Activated B cell treated with CpG ODN at 0.5 μM for 24 hours (primary cell): ENCODE data around the gene NT5DC1. TPM values are rescaled to one million over a fixed set of nuclear protein-coding genes. Genes with fewer than 3 reads are reported as not detected.

Experiments
- ATAC-seq: fragments of 200-7000 bp; cut with Tn5 transposase; one replicate; pipeline ENCODE4 v1.10.0; 2021; ENCODE audit warnings: low read depth, mild to moderate bottlenecking, moderate library complexity
- CTCF ChIA-PET: fragments of 350-600 bp; sonication (Branson Sonifier 250); formaldehyde crosslinking; loops from one replicate; lab custom pipeline; 2021; ENCODE audit warnings: antibody characterized with exemption; lab: Charles Lee
- POLR2A ChIA-PET: fragments of 350-600 bp; sonication (Branson Sonifier 250); formaldehyde crosslinking; loops from one replicate; lab custom pipeline; 2021; ENCODE audit warnings: antibody characterized with exemption; lab: Charles Lee
- DNase-seq: peaks from one replicate; pipeline ENCODE4 v3.0.0; 2022
- H3K27ac Mint-ChIP-seq: one replicate; pipeline ENCODE4 v1.8.0; 2020; ENCODE audit warnings: mixed read lengths
- H3K27me3 Mint-ChIP-seq: one replicate; pipeline ENCODE4 v1.8.0; 2021; ENCODE audit warnings: mixed read lengths
- H3K36me3 Mint-ChIP-seq: one replicate; pipeline ENCODE4 v1.8.0; 2021; ENCODE audit warnings: low read depth, mixed read lengths
- H3K4me1 Mint-ChIP-seq: one replicate; pipeline ENCODE4 v1.8.0; 2021; ENCODE audit warnings: mixed read lengths
- H3K4me3 Mint-ChIP-seq: one replicate; pipeline ENCODE4 v1.8.0; 2020; ENCODE audit warnings: mild to moderate bottlenecking, mixed read lengths
- H3K9me3 Mint-ChIP-seq: one replicate; pipeline ENCODE4 v1.8.0; 2020; ENCODE audit warnings: mixed read lengths
- intact Hi-C: fragments of 100-400 bp; cut with micrococcal nuclease; formaldehyde crosslinking; loops from one replicate; pipeline ENCODE4 v1.15.1; 2024
- total RNA-seq: library from RNA; stranded (reverse); gene quantifications from 2 replicates; pipeline ENCODE4 v1.2.3, GENCODE V29; 2022
- TF ChIP-seq, protein P1 (sequence below): fragments of 200-600 bp; IDR thresholded peaks from one replicate; pipeline ENCODE4 v1.8.0; 2022; ENCODE audit warnings: antibody characterized with exemption, mild to moderate bottlenecking

The NT5DC1 gene
- total RNA-seq: 59.9 and 61.6 TPM in 2 replicates

DNA sequence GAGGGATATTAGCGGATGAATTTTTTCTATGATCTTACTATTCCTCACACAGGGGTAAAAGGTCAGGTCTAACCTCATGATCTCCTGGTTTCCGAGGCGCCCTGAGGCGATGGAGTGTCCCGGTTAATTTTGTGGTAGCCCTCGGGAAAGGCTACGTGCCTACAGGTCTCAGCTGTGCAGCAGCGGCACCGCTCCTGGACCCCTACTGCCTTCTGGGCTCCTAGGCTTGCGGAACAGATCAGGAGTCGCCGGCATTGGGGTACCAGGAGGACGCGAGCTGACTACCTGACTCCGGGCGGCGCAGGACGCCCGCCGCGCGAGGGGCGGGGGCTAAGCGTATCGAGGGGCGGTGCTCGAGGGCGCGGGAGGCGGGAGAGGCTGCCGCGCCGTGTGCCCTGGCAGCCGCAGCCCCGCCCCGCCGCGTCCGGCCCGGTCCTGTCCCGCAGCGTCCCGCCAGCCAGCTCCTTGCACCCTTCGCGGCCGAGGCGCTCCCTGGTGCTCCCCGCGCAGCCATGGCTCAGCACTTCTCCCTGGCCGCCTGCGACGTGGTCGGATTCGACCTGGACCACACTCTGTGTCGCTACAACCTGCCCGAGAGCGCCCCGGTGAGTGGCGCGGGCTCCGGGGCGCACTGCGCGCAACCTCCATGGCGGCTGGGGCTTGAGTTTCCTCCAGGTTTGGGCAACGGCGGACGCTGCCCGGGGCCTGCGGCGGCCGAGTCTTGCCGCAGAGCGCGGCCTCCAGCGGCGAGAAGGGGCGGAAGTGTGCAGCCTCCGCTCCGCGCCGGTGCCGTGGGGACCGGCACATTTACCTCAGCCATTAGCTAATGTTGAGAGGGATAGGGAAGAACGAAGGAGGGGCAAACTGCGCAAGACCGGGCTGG lies at the start of gene NT5DC1:
Gene NT5DC1, plus strand, starts transcription at position 435 of the 883 bp plus-strand sequence. Its CDS starts 78 bp downstream, at position 513.
- Mint-ChIP-seq H3K27ac (peak within 1 kb of the TSS; percentile 92), H3K27me3 (no peaks in the 10 kb centered on the region), H3K4me3 (peak within 1 kb of the TSS; percentile 88), H3K9me3 (peaks cover 8% of the 10 kb centered on the region), H3K4me1 (peaks cover 52% of the 10 kb centered on the region), H3K36me3 (peaks cover 27% of the 10 kb centered on the region)
- ATAC-seq (peak; percentile 92), DNase-seq (peak; percentile 86)
- TF ChIP-seq, protein P1, sequence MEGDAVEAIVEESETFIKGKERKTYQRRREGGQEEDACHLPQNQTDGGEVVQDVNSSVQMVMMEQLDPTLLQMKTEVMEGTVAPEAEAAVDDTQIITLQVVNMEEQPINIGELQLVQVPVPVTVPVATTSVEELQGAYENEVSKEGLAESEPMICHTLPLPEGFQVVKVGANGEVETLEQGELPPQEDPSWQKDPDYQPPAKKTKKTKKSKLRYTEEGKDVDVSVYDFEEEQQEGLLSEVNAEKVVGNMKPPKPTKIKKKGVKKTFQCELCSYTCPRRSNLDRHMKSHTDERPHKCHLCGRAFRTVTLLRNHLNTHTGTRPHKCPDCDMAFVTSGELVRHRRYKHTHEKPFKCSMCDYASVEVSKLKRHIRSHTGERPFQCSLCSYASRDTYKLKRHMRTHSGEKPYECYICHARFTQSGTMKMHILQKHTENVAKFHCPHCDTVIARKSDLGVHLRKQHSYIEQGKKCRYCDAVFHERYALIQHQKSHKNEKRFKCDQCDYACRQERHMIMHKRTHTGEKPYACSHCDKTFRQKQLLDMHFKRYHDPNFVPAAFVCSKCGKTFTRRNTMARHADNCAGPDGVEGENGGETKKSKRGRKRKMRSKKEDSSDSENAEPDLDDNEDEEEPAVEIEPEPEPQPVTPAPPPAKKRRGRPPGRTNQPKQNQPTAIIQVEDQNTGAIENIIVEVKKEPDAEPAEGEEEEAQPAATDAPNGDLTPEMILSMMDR: no peak
- CTCF ChIA-PET: interaction anchor here (1.0 to 3.2 kb wide), 5 partner anchors 12 to 93 kb away, joined by 3 to 40 read pairs (median 8); no protein-coding TSS in a partner anchor
- intact Hi-C loops: loop anchor here (1.0 to 5.0 kb wide), 8 partner anchors 13 to 582 kb away; partner anchors contain the start of genes CALHM6, KPNA5, RWDD1 and TSPYL1
- POLR2A ChIA-PET: interaction anchor here (0.6 to 2.1 kb wide), 18 partner anchors 11 to 1796 kb away, joined by 3 to 44 read pairs (median 4); partner anchors contain the start of genes GOPC, RWDD1 and TSPYL1

DNA sequence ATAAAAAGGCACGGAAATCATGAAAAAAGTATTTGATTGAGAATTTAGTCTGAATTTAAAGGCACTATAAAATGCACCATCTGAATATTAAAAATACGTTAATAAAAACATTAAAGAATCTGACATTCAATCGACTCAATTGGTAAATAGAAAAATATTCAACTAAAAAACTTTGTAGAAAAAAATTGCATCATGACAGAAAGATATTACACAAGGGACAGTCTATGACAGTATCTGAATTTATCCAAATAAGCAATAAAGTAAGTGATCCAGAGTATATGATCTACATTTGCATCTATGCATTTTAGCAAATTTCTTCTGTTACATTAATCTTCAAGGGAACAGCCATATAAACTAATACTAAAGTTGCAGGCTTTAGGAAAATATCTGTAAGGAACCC lies 49.4 kb upstream of the NT5DC1 start:
- H3K27me3 Mint-ChIP-seq: peaks cover 2% of the 10 kb centered on the region
- H3K27ac Mint-ChIP-seq: no peak overlapping the region
- peaks cover 13% of the 10 kb centered on the region for H3K4me1 Mint-ChIP-seq
- intact Hi-C loops: loop anchor here (2.0 to 5.0 kb wide), 2 partner anchors 14 to 36 kb away; no protein-coding TSS in a partner anchor
- no peak overlapping the region for H3K4me3 Mint-ChIP-seq
- no peaks in the 10 kb centered on the region for H3K36me3 Mint-ChIP-seq
- ChIA-PET POLR2A (no interaction called here), CTCF (no interaction called here)
- TF ChIP-seq, protein P1: no peak
- no peak for DNase-seq
- H3K9me3 Mint-ChIP-seq: no peaks in the 10 kb centered on the region
- no peak for ATAC-seq

DNA sequence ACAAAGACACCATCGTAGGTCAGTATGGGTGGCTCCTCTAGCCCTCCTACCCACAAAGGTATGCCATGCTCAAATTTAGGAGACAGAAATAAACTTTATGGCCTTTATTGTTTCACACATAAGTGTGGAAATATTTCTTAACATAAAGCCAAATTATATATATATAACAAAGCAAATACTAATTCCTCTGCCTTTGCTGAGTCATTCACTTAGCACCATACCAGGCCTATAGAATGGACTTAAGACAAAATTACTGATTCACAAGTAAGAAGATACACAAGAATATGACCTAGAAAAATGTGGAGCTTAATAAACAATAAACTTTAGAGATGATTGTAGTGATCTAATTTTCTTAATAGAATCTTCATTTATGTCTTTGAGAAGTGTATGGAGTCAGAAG lies 45.1 kb upstream of the NT5DC1 start:
- H3K4me1 Mint-ChIP-seq: no peaks in the 10 kb centered on the region

DNA sequence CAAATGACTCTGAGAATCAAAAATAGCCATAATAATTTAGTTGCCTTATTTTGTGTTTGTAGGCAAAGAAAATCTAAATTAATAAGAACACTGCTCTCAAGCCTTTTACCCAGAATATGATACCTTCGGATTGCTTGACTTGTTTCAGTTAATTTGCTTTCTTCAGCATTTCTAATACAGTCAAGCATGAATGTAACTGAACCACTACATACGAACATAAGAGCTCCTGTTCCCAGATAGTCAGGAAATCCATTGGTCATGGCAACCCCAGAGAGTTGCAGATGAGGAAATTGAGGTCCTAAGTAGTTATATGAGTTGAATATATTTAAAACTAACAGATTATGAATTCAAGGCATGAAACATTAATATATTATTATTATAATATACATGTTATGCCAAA lies 42.9 kb upstream of the NT5DC1 start:
- DNase-seq (no peak), ATAC-seq (no peak)
- TF ChIP-seq, protein P1: no peak
- Mint-ChIP-seq H3K9me3 (no peaks in the 10 kb centered on the region), H3K36me3 (no peaks in the 10 kb centered on the region), H3K4me1 (no peaks in the 10 kb centered on the region), H3K27ac (no peak overlapping the region), H3K27me3 (peaks cover 10% of the 10 kb centered on the region), H3K4me3 (no peak overlapping the region)
- intact Hi-C loops: no loop called here
- ChIA-PET POLR2A (no interaction called here), CTCF (no interaction called here)

More for the DNA sequence above, 45.1 kb upstream of the NT5DC1 start:
- Mint-ChIP-seq H3K4me3 (no peak overlapping the region), H3K9me3 (no peaks in the 10 kb centered on the region), H3K27ac (no peak overlapping the region), H3K27me3 (peaks cover 6% of the 10 kb centered on the region), H3K36me3 (no peaks in the 10 kb centered on the region)
- ChIA-PET CTCF (no interaction called here), POLR2A (no interaction called here)
- DNase-seq: no peak
- TF ChIP-seq, protein P1: no peak
- no peak for ATAC-seq
- intact Hi-C loops: no loop called here
